KMS-11 (cell line): ENCODE data around the gene RAB5IF.

Experiments
- H2AFZ ChIP-seq: fragments of 200-600 bp; sonication (generic); 2 replicates; pipeline ENCODE4 v1.6.1; 2016; ENCODE audit warnings: antibody characterized with exemption, mixed run types, low read depth
- H3K27ac ChIP-seq: fragments of 200-600 bp; sonication (generic); 2 replicates; pipeline ENCODE4 v1.6.1; 2016; ENCODE audit warnings: mild to moderate bottlenecking, mixed run types
- H3K27me3 ChIP-seq: fragments of 200-600 bp; sonication (generic); 2 replicates; pipeline ENCODE4 v1.6.1; 2017; ENCODE audit warnings: mild to moderate bottlenecking, low read depth, mixed run types, moderate library complexity; ENCODE audit not compliant: insufficient read depth
- H3K36me3 ChIP-seq: fragments of 200-600 bp; sonication (generic); 2 replicates; pipeline ENCODE4 v1.6.1; 2017; ENCODE audit warnings: mild to moderate bottlenecking, mixed run types; ENCODE audit not compliant: insufficient read depth
- H3K4me1 ChIP-seq: fragments of 200-600 bp; sonication (generic); 2 replicates; pipeline ENCODE4 v1.6.1; 2016; ENCODE audit warnings: mild to moderate bottlenecking, low read depth, mixed run types; ENCODE audit not compliant: poor library complexity, severe bottlenecking
- H3K4me2 ChIP-seq: fragments of 200-600 bp; sonication (generic); 2 replicates; pipeline ENCODE4 v1.7.0; 2016; ENCODE audit warnings: mild to moderate bottlenecking, mixed run types
- H3K4me3 ChIP-seq: fragments of 200-600 bp; sonication (generic); IDR thresholded peaks from 2 replicates; pipeline ENCODE4 v1.6.1; 2017; ENCODE audit warnings: low read depth, low read length, mixed read lengths; ENCODE audit not compliant: insufficient read depth
- H3K79me2 ChIP-seq: fragments of 200-600 bp; sonication (generic); 2 replicates; pipeline ENCODE4 v1.6.1; 2016; ENCODE audit warnings: low read depth, mixed run types; ENCODE audit not compliant: insufficient read depth
- H3K9ac ChIP-seq: fragments of 200-600 bp; sonication (generic); 2 replicates; pipeline ENCODE4 v1.6.1; 2016; ENCODE audit warnings: mild to moderate bottlenecking, mixed run types
- H4K20me1 ChIP-seq: fragments of 200-600 bp; sonication (generic); 2 replicates; pipeline ENCODE4 v1.6.1; 2016; ENCODE audit warnings: mild to moderate bottlenecking, mixed run types; ENCODE audit not compliant: insufficient read depth
- CTCF ChIP-seq: fragments of 200-600 bp; sonication (generic); conservative IDR thresholded peaks from 2 replicates; pipeline ENCODE4 v1.6.1; 2017; ENCODE audit warnings: low read depth, mild to moderate bottlenecking, antibody characterized with exemption, low read length, moderate library complexity, mixed read lengths

Gene RAB5IF

GRCh38 chr20:36644032-36644705 lies 38.6 kb downstream of the RAB5IF start:
- no peaks in the 10 kb centered on the region for H4K20me1 ChIP-seq
- H3K27ac ChIP-seq, result no peak overlapping the region
- no peaks in the 10 kb centered on the region for H3K27me3 ChIP-seq
- H3K4me3 ChIP-seq, result no peak overlapping the region
- no peak overlapping the region for H3K4me2 ChIP-seq
- no peak overlapping the region for H2AFZ ChIP-seq
- H3K9ac ChIP-seq, result no peak overlapping the region
- TF ChIP-seq CTCF, result no peak
- no peaks in the 10 kb centered on the region for H3K36me3 ChIP-seq
- H3K4me1 ChIP-seq, result no peaks in the 10 kb centered on the region
- no peaks in the 10 kb centered on the region for H3K79me2 ChIP-seq

- TF ChIP-seq CTCF, result no peak
- no peak overlapping the region for H3K4me2 ChIP-seq
- H3K4me3 ChIP-seq, result no peak overlapping the region
- no peaks in the 10 kb centered on the region for H3K4me1 ChIP-seq
- no peak overlapping the region for H2AFZ ChIP-seq
- H3K9ac ChIP-seq, result no peak overlapping the region
- no peaks in the 10 kb centered on the region for H4K20me1 ChIP-seq
- H3K79me2 ChIP-seq, result no peaks in the 10 kb centered on the region
- no peak overlapping the region for H3K27ac ChIP-seq
- no peaks in the 10 kb centered on the region for H3K27me3 ChIP-seq
- no peaks in the 10 kb centered on the region for H3K36me3 ChIP-seq
These were observed 39.1 kb downstream of the RAB5IF start for GRCh38 chr20:36644706-36645095.

GRCh38 chr20:36645353-36645752 lies 39.8 kb downstream of the RAB5IF start:
- H3K4me1 ChIP-seq, result no peaks in the 10 kb centered on the region
- H3K27ac ChIP-seq, result no peak overlapping the region
- H3K79me2 ChIP-seq, result no peaks in the 10 kb centered on the region
- no peaks in the 10 kb centered on the region for H3K27me3 ChIP-seq
- H4K20me1 ChIP-seq, result no peaks in the 10 kb centered on the region
- no peaks in the 10 kb centered on the region for H3K36me3 ChIP-seq
- no peak for TF ChIP-seq CTCF
- H3K9ac ChIP-seq, result no peak overlapping the region
- no peak overlapping the region for H2AFZ ChIP-seq
- H3K4me2 ChIP-seq, result no peak overlapping the region
- no peak overlapping the region for H3K4me3 ChIP-seq

- no peak within 1 kb of the TSS for H3K9ac ChIP-seq
- H3K4me3 ChIP-seq, result no peak within 1 kb of the TSS
- no peaks in the 10 kb centered on the region for H4K20me1 ChIP-seq
- no peaks in the 10 kb centered on the region for H3K36me3 ChIP-seq
- no peak within 1 kb of the TSS for H3K4me2 ChIP-seq
- H3K27ac ChIP-seq, result no peak within 1 kb of the TSS
- no peak for TF ChIP-seq CTCF
- no peaks in the 10 kb centered on the region for H3K4me1 ChIP-seq
- no peak within 1 kb of the TSS for H2AFZ ChIP-seq
- no peaks in the 10 kb centered on the region for H3K27me3 ChIP-seq
- no peaks in the 10 kb centered on the region for H3K79me2 ChIP-seq
These were observed 40.4 kb downstream of the RAB5IF start, which contains the start of gene SLA2 for GRCh38 chr20:36645998-36646397. Gene SLA2 (minus strand): TSS chr20:36646196. CDS start chr20:36641335, 4,861 bp downstream.
